GM12878 (cell line): ENCODE data around the gene CDH15. TPM values are rescaled to one million over a fixed set of nuclear protein-coding genes. Genes with fewer than 3 reads are reported as not detected.

Experiments used
- ATAC-seq: fragments of 200-7000 bp; cut with Tn5 transposase; 3 replicates; pipeline ENCODE4 v1.9.1; 2020; ENCODE audit warnings: mild to moderate bottlenecking, moderate library complexity
- BruUV-seq: library from RNA; stranded (reverse); fragments of 400-500 nt; replicated peaks from 2 replicates; lab custom pipeline; 2021; lab: Mats Ljungman, UMichigan
- CTCF ChIA-PET: fragments of 300-600 bp; sonication (Branson Sonifier 250); formaldehyde crosslinking; extraction: SDS; loops from one replicate; lab custom pipeline; 2021; ENCODE audit warnings: inconsistent platforms; lab: Yijun Ruan, JAX
- POLR2A ChIA-PET: fragments of 350-600 bp; formaldehyde crosslinking; extraction: SDS; loops from one replicate; lab custom pipeline; 2021; ENCODE audit warnings: inconsistent platforms; lab: Charles Lee
- RAD21 ChIA-PET: fragments of 300-600 bp; sonication (Branson Sonifier 250); formaldehyde crosslinking; loops from one replicate; lab custom pipeline; 2023; ENCODE audit warnings: antibody characterized with exemption; ENCODE audit not compliant: unreplicated experiment; lab: Charles Lee
- SMC1A ChIA-PET: fragments of 300-600 bp; sonication (Branson Sonifier 250); formaldehyde crosslinking; loops from one replicate; lab custom pipeline; 2023; ENCODE audit not compliant: unreplicated experiment, uncharacterized antibody; lab: Charles Lee
- DNase-seq: peaks from one replicate; pipeline ENCODE4 v3.0.0-alpha.2; 2011; ENCODE audit warnings: low read depth, low spot score
- FAIRE-seq: peaks from 3 replicates; lab custom pipeline; 2011; peaks lifted over from hg19 to GRCh38; lab: Jason Lieb, UNC
- H2AFZ ChIP-seq: 2 replicates; pipeline ENCODE4 v1.6.0; 2011; ENCODE audit warnings: low read depth, low read length, control low read depth; ENCODE audit not compliant: control insufficient read depth
- H3K27ac ChIP-seq: 2 replicates; pipeline ENCODE4 v1.5.1; 2011; ENCODE audit warnings: control low read depth; ENCODE audit not compliant: control insufficient read depth, insufficient read depth
- H3K27me3 ChIP-seq, 2 experiments: replicated peaks in 1 of 2; 2 replicates each; pipeline versions ENCODE4 v1.6.0 to v1.6.1; 2011; ENCODE audit warnings: low read length in 1 of 2; ENCODE audit not compliant: control insufficient read depth in 2 of 2, insufficient read depth in 2 of 2
- H3K36me3 ChIP-seq, 2 experiments: 2 replicates each; pipeline ENCODE4 v1.5.1; 2011; ENCODE audit warnings: low read length in 1 of 2; ENCODE audit not compliant: control insufficient read depth in 2 of 2, insufficient read depth in 2 of 2
- H3K4me1 ChIP-seq: 2 replicates; pipeline ENCODE4 v1.6.1; 2011; ENCODE audit warnings: mild to moderate bottlenecking, low read length, moderate library complexity, mixed read lengths; ENCODE audit not compliant: control insufficient read depth, insufficient read depth
- H3K4me2 ChIP-seq: 2 replicates; pipeline ENCODE4 v1.6.0; 2011; ENCODE audit warnings: control low read depth; ENCODE audit not compliant: control insufficient read depth, insufficient read depth
- H3K4me3 ChIP-seq: fragments of 200-600 bp; sonication (generic); 2 replicates; pipeline ENCODE4 v1.5.1; 2016
- H3K79me2 ChIP-seq: 2 replicates; pipeline ENCODE4 v1.6.0; 2011; ENCODE audit warnings: low read length; ENCODE audit not compliant: control insufficient read depth, insufficient read depth
- H3K9ac ChIP-seq: 2 replicates; pipeline ENCODE4 v1.8.0; 2011; ENCODE audit warnings: low read length, control low read depth, mixed read lengths; ENCODE audit not compliant: control insufficient read depth, insufficient read depth
- H3K9me3 ChIP-seq: replicated peaks from 3 replicates; pipeline ENCODE4 v1.5.1; 2011; ENCODE audit warnings: mild to moderate bottlenecking, low read length; ENCODE audit not compliant: control insufficient read depth, insufficient read depth
- H4K20me1 ChIP-seq: 2 replicates; pipeline ENCODE4 v1.6.0; 2011; ENCODE audit not compliant: control insufficient read depth, insufficient read depth
- ESRRA ChIP-seq: IDR thresholded peaks from 2 replicates; pipeline ENCODE4 v1.6.1; 2012; ENCODE audit warnings: mild to moderate bottlenecking, low read length, improper control_type of control experiment
- IKZF1 ChIP-seq: fragments of 450-650 bp; conservative IDR thresholded peaks from 2 replicates; pipeline ENCODE4 v1.6.1; 2017; ENCODE audit warnings: antibody characterized with exemption, mild to moderate bottlenecking
- MEF2A ChIP-seq: IDR thresholded peaks from 2 replicates; pipeline ENCODE4 v1.6.1; 2011; ENCODE audit warnings: low read depth, mild to moderate bottlenecking, low read length, moderate library complexity; ENCODE audit not compliant: insufficient read depth
- RELA ChIP-seq: fragments of 450-650 bp; IDR thresholded peaks from 2 replicates; pipeline ENCODE4 v1.8.0; 2014; ENCODE audit warnings: borderline replicate concordance; ENCODE audit not compliant: partially characterized antibody
- SMAD1 ChIP-seq: fragments of 450-650 bp; IDR thresholded peaks from 2 replicates; pipeline ENCODE4 v1.6.1; 2018; ENCODE audit warnings: mild to moderate bottlenecking, low read depth; ENCODE audit not compliant: partially characterized antibody
- SMARCA5 ChIP-seq: fragments of 450-650 bp; IDR thresholded peaks from 2 replicates; pipeline ENCODE4 v1.6.1; 2017; ENCODE audit warnings: mild to moderate bottlenecking
- SUPT20H ChIP-seq: IDR thresholded peaks from 2 replicates; pipeline ENCODE4 v1.6.1; 2011; ENCODE audit warnings: low read depth, mild to moderate bottlenecking, low read length, moderate library complexity, borderline replicate concordance; ENCODE audit not compliant: control insufficient read depth
- WGBS: methylation state at CpG from one replicate; pipeline ENCODE4 v1.1.6; 2016; ENCODE audit warnings: low lambda C conversion rate; ENCODE audit not compliant: insufficient replicate concordance, insufficient coverage; ENCODE audit errors: missing lambda C conversion rate; 5-methylcytosine and 5-hydroxymethylcytosine counted together
- in situ Hi-C: fragments of 300-500 bp; cut with MboI; formaldehyde crosslinking; loops from 9 replicates; pipeline ENCODE4 v1.14.3; 2018; ENCODE audit warnings: mixed read lengths
- intact Hi-C: fragments of 100-400 bp; cut with micrococcal nuclease; formaldehyde crosslinking; loops from one replicate; pipeline ENCODE4 v1.14.2; 2022; ENCODE audit not compliant: unreplicated experiment
- polyA plus RNA-seq, 11 experiments: library from polyadenylated mRNA; depleted of rRNA in 4 of 11; unstranded in 6 of 11; stranded (reverse) in 5 of 11; fragments of >200 nt; fragmentation: Nextera tagmentation in 4 of 11; fragmentation: Illumina TruSeq in 1 of 11; extraction: Ambion mirVana in 4 of 11; extraction: Trizol in 1 of 11; gene quantifications; 1 replicate in 1 of 11; 2 replicates in 10 of 11; pipeline versions ENCODE4 v1.2.1 to v1.2.3, GENCODE V29; 2011 to 2016; ENCODE audit warnings: inconsistent platforms in 2 of 11, missing spikeins in 2 of 11, low read depth in 1 of 11
- total RNA-seq, 4 experiments: library from RNA; depleted of rRNA in 3 of 4; stranded (reverse); fragments of >200 nt in 3 of 4; fragmentation: Illumina TruSeq in 1 of 4; extraction: Trizol in 1 of 4; gene quantifications; 2 replicates each; pipeline versions ENCODE4 v1.2.1 to v1.2.3, GENCODE V29; 2013 to 2021
- TF ChIP-seq, protein P1 (sequence below): fragments of 450-650 bp; IDR thresholded peaks from 2 replicates; pipeline ENCODE4 v1.6.1; 2014; ENCODE audit warnings: mild to moderate bottlenecking
- TF ChIP-seq, protein P2 (sequence below): fragments of 450-650 bp; IDR thresholded peaks from 2 replicates; pipeline ENCODE4 v1.6.1; 2017; ENCODE audit warnings: mild to moderate bottlenecking, low read depth, inconsistent platforms; ENCODE audit not compliant: poor library complexity, severe bottlenecking
- TF ChIP-seq, protein P3 (sequence below): fragments of 450-650 bp; formaldehyde crosslinking; IDR thresholded peaks from 2 replicates; pipeline ENCODE4 v1.4.0; 2022; ENCODE audit warnings: mild to moderate bottlenecking, moderate library complexity

The CDH15 gene
- total and polyA plus RNA-seq, 10 of the 15 experiments (the other 5 are each of a cell fraction or from before 2014, with no cell fraction given), result 0.02 to 0.06 TPM; not detected in 8

DNA sequence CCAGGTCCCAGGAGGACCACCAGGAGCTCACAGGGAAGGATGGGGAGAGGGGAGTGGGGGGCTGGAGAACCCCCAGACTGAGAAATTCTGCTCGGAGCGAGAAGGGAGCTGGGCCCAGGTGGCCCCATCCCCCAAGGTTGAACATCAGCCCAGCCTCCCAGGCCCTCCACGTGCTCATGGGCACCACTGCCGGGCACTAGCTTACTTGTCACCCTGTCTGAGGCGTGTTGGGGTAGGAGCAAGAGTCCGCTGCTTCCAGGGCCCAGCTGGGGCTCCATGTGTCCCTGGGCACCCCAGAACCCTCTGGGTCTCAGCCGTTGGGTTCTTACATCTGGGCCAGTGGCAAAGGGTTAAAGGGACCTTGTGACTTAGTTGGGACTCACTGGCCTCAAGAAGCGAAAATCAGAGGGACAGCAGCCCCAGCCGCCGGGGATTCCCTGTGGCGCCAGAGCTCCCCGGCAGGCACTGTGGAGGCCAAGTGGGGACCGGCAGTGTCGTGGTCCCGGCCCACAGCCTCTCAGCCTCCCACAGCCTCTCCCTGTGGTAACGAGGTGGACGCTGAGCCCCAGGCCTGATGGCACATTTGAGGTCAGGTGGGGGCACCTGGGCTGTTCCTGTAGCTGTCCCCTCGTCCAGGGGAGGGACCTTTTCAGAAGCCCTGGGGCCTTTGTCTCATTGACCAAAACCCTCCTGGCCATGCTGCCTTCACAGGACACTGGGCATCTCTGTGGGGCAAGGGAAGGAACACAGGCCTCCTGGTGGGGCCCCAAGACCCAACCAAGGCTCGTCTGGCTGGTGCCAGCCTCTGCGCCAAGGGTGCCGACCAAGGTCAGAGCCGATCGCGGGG is 33.7 kb upstream of the CDH15 start:
- intact Hi-C loops, result no loop called here
- Histone ChIP-seq H3K4me3 (no peak overlapping the region), H3K4me2 (no peak overlapping the region), H3K27me3 (no peaks in the 10 kb centered on the region), H3K4me1 (no peaks in the 10 kb centered on the region), H4K20me1 (no peaks in the 10 kb centered on the region), H3K79me2 (no peaks in the 10 kb centered on the region), H3K9ac (no peak overlapping the region)
- no TSS peak for BruUV-seq
- FAIRE-seq, result no peak
- CTCF ChIA-PET, result interaction anchor here (0.7 kb wide), 1 partner anchor 374 kb away, joined by 4 read pairs; no protein-coding TSS in a partner anchor
- WGBS, result 94% methylated on average over 23 of the region's 24 CpGs
- SMC1A ChIA-PET, result no interaction called here
- TF ChIP-seq, protein P1, sequence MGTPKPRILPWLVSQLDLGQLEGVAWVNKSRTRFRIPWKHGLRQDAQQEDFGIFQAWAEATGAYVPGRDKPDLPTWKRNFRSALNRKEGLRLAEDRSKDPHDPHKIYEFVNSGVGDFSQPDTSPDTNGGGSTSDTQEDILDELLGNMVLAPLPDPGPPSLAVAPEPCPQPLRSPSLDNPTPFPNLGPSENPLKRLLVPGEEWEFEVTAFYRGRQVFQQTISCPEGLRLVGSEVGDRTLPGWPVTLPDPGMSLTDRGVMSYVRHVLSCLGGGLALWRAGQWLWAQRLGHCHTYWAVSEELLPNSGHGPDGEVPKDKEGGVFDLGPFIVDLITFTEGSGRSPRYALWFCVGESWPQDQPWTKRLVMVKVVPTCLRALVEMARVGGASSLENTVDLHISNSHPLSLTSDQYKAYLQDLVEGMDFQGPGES, result no peak
- TF ChIP-seq SMAD1, result no peak
- no peak for TF ChIP-seq MEF2A
- TF ChIP-seq RELA, result no peak
- TF ChIP-seq ESRRA, result no peak
- TF ChIP-seq, all 136 proteins: peak for 0
- Histone ChIP-seq H3K36me3 (peaks cover 13 to 21% of the 10 kb centered on the region in 2 experiments), H3K9me3 (no peaks in the 10 kb centered on the region), H3K27ac (no peak overlapping the region), H2AFZ (no peak overlapping the region)
- POLR2A ChIA-PET, result no interaction called here
- no peak for ATAC-seq
- in situ Hi-C loops, result no loop called here
- RAD21 ChIA-PET, result interaction anchor here (0.7 kb wide), 1 partner anchor 44 kb away, joined by 3 read pairs; the partner anchor contains the start of gene ACSF3
- DNase-seq, result no peak

DNA sequence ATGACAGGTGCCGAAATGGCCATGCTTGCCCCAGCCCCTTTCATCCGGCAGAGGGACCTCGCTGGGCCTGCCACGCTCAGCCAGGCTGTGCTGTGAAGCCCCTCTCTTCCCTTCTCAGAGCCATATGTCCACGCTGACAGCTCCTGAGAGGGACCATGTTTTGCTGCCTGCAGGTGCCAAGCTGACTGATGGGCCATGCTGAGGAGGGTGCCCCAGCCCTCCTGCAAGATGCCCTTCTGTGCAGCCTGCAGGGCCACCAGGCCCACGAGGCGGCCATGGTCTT is 33.1 kb upstream of the CDH15 start:
- ATAC-seq (no peak), FAIRE-seq (no peak), DNase-seq (no peak)
- in situ Hi-C loops, result no loop called here
- no TSS peak for BruUV-seq
- no peak overlapping the region for H3K9ac ChIP-seq
- RAD21 ChIA-PET, result no interaction called here
- POLR2A ChIA-PET, result no interaction called here
- H2AFZ ChIP-seq, result no peak overlapping the region
- CTCF ChIA-PET, result no interaction called here
- peaks cover 10 to 16% of the 10 kb centered on the region in 2 experiments; a peak in 3 of 4 replicates for H3K36me3 ChIP-seq
- H3K27me3 ChIP-seq, result no peaks in the 10 kb centered on the region
- intact Hi-C loops, result no loop called here
- no peaks in the 10 kb centered on the region for H3K79me2 ChIP-seq
- H3K4me1 ChIP-seq, result no peaks in the 10 kb centered on the region
- no peak overlapping the region for H3K27ac ChIP-seq
- no peaks in the 10 kb centered on the region for H4K20me1 ChIP-seq
- H3K4me2 ChIP-seq, result no peak overlapping the region
- no peak overlapping the region for H3K4me3 ChIP-seq
- 97% methylated on average over 7 of the region's 7 CpGs for WGBS
- SMC1A ChIA-PET, result no interaction called here
- H3K9me3 ChIP-seq, result no peaks in the 10 kb centered on the region
- TF ChIP-seq, protein P2, sequence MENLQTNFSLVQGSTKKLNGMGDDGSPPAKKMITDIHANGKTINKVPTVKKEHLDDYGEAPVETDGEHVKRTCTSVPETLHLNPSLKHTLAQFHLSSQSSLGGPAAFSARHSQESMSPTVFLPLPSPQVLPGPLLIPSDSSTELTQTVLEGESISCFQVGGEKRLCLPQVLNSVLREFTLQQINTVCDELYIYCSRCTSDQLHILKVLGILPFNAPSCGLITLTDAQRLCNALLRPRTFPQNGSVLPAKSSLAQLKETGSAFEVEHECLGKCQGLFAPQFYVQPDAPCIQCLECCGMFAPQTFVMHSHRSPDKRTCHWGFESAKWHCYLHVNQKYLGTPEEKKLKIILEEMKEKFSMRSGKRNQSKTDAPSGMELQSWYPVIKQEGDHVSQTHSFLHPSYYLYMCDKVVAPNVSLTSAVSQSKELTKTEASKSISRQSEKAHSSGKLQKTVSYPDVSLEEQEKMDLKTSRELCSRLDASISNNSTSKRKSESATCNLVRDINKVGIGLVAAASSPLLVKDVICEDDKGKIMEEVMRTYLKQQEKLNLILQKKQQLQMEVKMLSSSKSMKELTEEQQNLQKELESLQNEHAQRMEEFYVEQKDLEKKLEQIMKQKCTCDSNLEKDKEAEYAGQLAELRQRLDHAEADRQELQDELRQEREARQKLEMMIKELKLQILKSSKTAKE, result no peak
- TF ChIP-seq SMARCA5, result no peak
- TF ChIP-seq, protein P3, sequence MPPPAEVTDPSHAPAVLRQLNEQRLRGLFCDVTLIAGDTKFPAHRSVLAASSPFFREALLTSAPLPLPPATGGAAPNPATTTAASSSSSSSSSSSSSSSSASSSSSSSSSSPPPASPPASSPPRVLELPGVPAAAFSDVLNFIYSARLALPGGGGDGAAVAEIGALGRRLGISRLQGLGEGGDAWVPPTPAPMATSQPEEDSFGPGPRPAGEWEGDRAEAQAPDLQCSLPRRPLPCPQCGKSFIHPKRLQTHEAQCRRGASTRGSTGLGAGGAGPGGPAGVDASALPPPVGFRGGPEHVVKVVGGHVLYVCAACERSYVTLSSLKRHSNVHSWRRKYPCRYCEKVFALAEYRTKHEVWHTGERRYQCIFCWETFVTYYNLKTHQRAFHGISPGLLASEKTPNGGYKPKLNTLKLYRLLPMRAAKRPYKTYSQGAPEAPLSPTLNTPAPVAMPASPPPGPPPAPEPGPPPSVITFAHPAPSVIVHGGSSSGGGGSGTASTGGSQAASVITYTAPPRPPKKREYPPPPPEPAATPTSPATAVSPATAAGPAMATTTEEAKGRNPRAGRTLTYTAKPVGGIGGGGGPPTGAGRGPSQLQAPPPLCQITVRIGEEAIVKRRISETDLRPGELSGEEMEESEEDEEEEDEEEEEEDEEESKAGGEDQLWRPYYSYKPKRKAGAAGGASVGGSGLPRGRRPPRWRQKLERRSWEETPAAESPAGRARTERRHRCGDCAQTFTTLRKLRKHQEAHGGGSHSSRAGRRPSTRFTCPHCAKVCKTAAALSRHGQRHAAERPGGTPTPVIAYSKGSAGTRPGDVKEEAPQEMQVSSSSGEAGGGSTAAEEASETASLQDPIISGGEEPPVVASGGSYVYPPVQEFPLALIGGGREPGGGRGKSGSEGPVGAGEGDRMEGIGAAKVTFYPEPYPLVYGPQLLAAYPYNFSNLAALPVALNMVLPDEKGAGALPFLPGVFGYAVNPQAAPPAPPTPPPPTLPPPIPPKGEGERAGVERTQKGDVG (CRISPR knock-in tag), result no peak
- no peak for TF ChIP-seq IKZF1
- no peak for TF ChIP-seq SUPT20H
